Thyroid gland (tissue), 4 donors: Measurements from ENCODE around the gene ACAD9. TPM values are rescaled to one million over a fixed set of nuclear protein-coding genes. Genes with fewer than 3 reads are reported as not detected.

Source experiments
- DNase-seq, 2 donors: peaks; one replicate each; pipeline ENCODE4 v3.0.0-alpha.2; 2019
- H3K27ac ChIP-seq, 3 donors: fragments of 200-600 bp; sonication (generic); 1 replicate in 2 of 3; 2 replicates in 1 of 3; pipeline ENCODE4 v1.5.1; 2016 to 2019; ENCODE audit warnings: mild to moderate bottlenecking in 1 of 3, moderate library complexity in 1 of 3
- H3K27me3 ChIP-seq: fragments of 200-600 bp; sonication (generic); one replicate; pipeline ENCODE4 v1.5.1; 2019
- H3K36me3 ChIP-seq, 2 donors: fragments of 200-600 bp; sonication (generic); one replicate each; pipeline ENCODE4 v1.5.1; 2016 to 2019
- H3K4me1 ChIP-seq, 2 donors: fragments of 200-600 bp; sonication (generic); one replicate each; pipeline ENCODE4 v1.5.1; 2017 to 2019
- H3K4me3 ChIP-seq, 3 donors: fragments of 200-600 bp; sonication (generic); replicated peaks in 1 of 3; 1 replicate in 2 of 3; 2 replicates in 1 of 3; pipeline ENCODE4 v1.5.1; 2016; ENCODE audit warnings: mild to moderate bottlenecking in 1 of 3
- H3K9me3 ChIP-seq: fragments of 200-600 bp; sonication (generic); one replicate; pipeline ENCODE4 v1.5.1; 2017
- CTCF ChIP-seq, 6 experiments: fragments of 200-600 bp in 3 of 6; fragments of 450-650 bp in 3 of 6; sonication (generic) in 3 of 6; IDR thresholded peaks; one replicate each; pipeline ENCODE4 v1.5.1; 2016 to 2019; ENCODE audit warnings: antibody characterized with exemption in 6 of 6, mild to moderate bottlenecking in 2 of 6, inconsistent platforms in 1 of 6, moderate library complexity in 1 of 6
- POLR2A ChIP-seq, 2 donors: fragments of 450-650 bp; IDR thresholded peaks; one replicate each; pipeline ENCODE4 v1.6.1; 2017; ENCODE audit warnings: antibody characterized with exemption in 2 of 2, mild to moderate bottlenecking in 2 of 2, moderate library complexity in 1 of 2
- WGBS, 2 donors: methylation state at CpG; one replicate each; pipeline ENCODE4 v1.1.5; 2017; 5-methylcytosine and 5-hydroxymethylcytosine counted together
- intact Hi-C: fragments of 100-400 bp; cut with DNase I; formaldehyde crosslinking; loops from one replicate; pipeline ENCODE4 v1.15.1; 2023
- total RNA-seq, 4 donors: library from RNA; depleted of rRNA; stranded (reverse); fragments of >200 nt; gene quantifications; one replicate each; pipeline ENCODE4 v1.2.3, GENCODE V29; 2016

ACAD9 gene
- total RNA-seq, 4 donors from 2014 or later, result 38.4 to 78.8 (median 61.0) TPM

GRCh38 chr3:128881576-128881975 is 2.2 kb downstream of the ACAD9 start:
- H3K4me1 ChIP-seq, result peaks cover 20 to 22% of the 10 kb centered on the region in 2 donors
- whole genome bisulfite sequencing, 2 donors, result 88 to 89% methylated on average over 6 of the region's 6 CpGs
- no peaks in the 10 kb centered on the region for H3K9me3 ChIP-seq
- no peak overlapping the region for H3K27ac ChIP-seq
- TF ChIP-seq POLR2A (IDR thresholded peaks at IDR 0.05) (no peak), CTCF (IDR thresholded peaks at IDR 0.05) (no peak)
- no peak for DNase-seq
- peaks cover 0 to 3% of the 10 kb centered on the region in 2 donors for H3K36me3 ChIP-seq
- intact Hi-C loops, result no loop called here
- H3K27me3 ChIP-seq, result no peaks in the 10 kb centered on the region
- H3K4me3 ChIP-seq, result no peak overlapping the region

- WGBS, 2 donors, result 93 to 100% methylated on average over 1 of the region's 1 CpG
- intact Hi-C loops, result no loop called here
- Histone ChIP-seq H3K27me3 (no peaks in the 10 kb centered on the region), H3K9me3 (no peaks in the 10 kb centered on the region), H3K4me3 (no peak overlapping the region), H3K36me3 (peaks cover 3% of the 10 kb centered on the region in 2 donors), H3K27ac (no peak overlapping the region), H3K4me1 (peaks cover 20% of the 10 kb centered on the region in 2 donors)
- TF ChIP-seq POLR2A (IDR thresholded peaks at IDR 0.05) (no peak), CTCF (IDR thresholded peaks at IDR 0.05) (no peak)
- no peak for DNase-seq
Observed at GRCh38 chr3:128882719-128883118, 3.3 kb downstream of the ACAD9 start.

DNA sequence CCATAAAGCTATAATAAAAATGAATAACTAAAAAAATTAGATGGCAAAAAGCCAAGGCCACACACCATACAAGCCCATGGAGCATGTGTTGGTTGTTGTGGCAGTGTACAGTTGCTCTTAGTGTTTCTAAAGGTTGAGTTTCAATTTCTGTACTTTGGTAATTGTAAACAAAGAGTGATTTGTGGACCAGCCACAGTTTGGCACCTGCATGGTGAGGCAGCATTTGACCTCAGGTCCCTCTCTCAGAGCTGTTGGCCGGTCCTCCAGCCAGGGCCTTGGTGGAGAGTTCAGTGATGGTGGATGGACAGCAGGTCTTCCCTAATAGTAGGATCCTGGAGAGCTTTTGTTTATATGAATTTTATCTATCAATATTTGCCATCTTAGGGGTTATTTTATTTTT is 5.6 kb downstream of the ACAD9 start:
- no peak for TF ChIP-seq CTCF (IDR thresholded peaks at IDR 0.05)
- TF ChIP-seq POLR2A (IDR thresholded peaks at IDR 0.05), result no peak
- intact Hi-C loops, result no loop called here
- WGBS, 2 donors, result 100% methylated on average over 1 of the region's 1 CpG
- H3K4me3 ChIP-seq, result no peak overlapping the region
- no peak for DNase-seq
- H3K36me3 ChIP-seq, result peaks cover 3 to 7% of the 10 kb centered on the region in 2 donors
- no peaks in the 10 kb centered on the region for H3K9me3 ChIP-seq
- H3K4me1 ChIP-seq, result peaks cover 9% of the 10 kb centered on the region in 2 donors
- H3K27ac ChIP-seq, result no peak overlapping the region
- H3K27me3 ChIP-seq, result no peaks in the 10 kb centered on the region

DNA sequence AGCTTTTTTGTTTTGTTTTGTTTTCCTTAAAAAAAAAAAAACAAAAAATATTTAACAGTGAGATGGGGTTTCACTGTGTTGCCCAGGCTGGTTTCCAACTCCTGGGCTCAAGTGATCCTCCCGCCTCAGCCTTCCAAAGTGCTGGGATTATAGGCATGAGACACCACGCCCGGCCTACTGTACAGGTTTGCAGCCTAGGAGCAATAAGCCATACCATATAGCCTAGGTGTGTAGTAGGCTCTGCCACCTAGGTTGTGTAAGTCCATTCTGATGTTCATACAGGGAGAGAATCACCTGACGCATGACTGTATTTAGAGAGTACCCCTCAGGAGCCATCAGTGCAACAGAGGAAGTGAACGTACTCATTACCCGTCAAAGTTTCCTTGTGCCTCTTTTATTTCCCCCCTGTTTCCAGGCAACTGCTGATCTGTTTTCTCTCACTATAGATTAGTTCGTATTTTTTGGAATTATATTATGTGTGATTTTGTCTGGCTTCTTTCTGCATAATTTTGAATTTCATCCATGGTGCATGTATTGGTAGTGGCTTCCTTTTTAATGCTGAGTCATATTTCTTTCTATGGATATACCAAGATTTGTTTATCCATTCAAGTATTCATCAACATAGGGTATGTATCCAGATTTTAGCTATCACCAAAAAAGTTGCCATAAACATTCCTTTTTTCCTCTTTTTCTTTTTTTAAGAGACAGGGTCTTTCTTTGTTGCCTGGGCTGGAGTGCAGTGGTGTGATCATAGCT is 9.9 kb downstream of the ACAD9 start:
- Histone ChIP-seq H3K9me3 (no peaks in the 10 kb centered on the region), H3K36me3 (peaks cover 3 to 17% of the 10 kb centered on the region in 2 donors), H3K4me1 (no peaks in the 10 kb centered on the region), H3K27me3 (no peaks in the 10 kb centered on the region), H3K4me3 (no peak overlapping the region), H3K27ac (no peak overlapping the region)
- intact Hi-C loops, result no loop called here
- WGBS, 2 donors, result 95 to 96% methylated on average over 7 of the region's 7 CpGs
- DNase-seq, result no peak
- TF ChIP-seq POLR2A (IDR thresholded peaks at IDR 0.05) (no peak), CTCF (IDR thresholded peaks at IDR 0.05) (no peak)

GRCh38 chr3:128895843-128896697 is 16.6 kb downstream of the ACAD9 start:
- no peak for TF ChIP-seq CTCF (IDR thresholded peaks at IDR 0.05)
- no peak for TF ChIP-seq POLR2A (IDR thresholded peaks at IDR 0.05)
- no peak for DNase-seq
- no peak overlapping the region for H3K4me3 ChIP-seq
- intact Hi-C loops, result no loop called here
- no peaks in the 10 kb centered on the region for H3K4me1 ChIP-seq
- 91 to 92% methylated on average over 11 of the region's 11 CpGs for WGBS, 2 donors
- no peak overlapping the region for H3K27ac ChIP-seq
- H3K9me3 ChIP-seq, result no peaks in the 10 kb centered on the region
- H3K36me3 ChIP-seq, result peaks cover 56 to 66% of the 10 kb centered on the region in 2 donors
- H3K27me3 ChIP-seq, result no peaks in the 10 kb centered on the region
